Measurements from ENCODE around the gene C1QTNF2. TPM values are rescaled to one million over a fixed set of nuclear protein-coding genes. Genes with fewer than 3 reads are reported as not detected.

C1QTNF2 gene, protein sequence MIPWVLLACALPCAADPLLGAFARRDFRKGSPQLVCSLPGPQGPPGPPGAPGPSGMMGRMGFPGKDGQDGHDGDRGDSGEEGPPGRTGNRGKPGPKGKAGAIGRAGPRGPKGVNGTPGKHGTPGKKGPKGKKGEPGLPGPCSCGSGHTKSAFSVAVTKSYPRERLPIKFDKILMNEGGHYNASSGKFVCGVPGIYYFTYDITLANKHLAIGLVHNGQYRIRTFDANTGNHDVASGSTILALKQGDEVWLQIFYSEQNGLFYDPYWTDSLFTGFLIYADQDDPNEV
- total RNA-seq (2.8 TPM), polyA plus RNA-seq (ENCODE audit: insufficient read depth, low read depth, low replicate concordance) (1.4 TPM)
- long read RNA-seq, donor 1, partial matches to known transcripts, result 0 of 2 reads
- long read RNA-seq, donor 1, other reads (novel, unspliced or antisense), result 0 of 2 reads
- long read RNA-seq, donor 2, partial matches to known transcripts, result 0 of 1 reads
- long read RNA-seq, donor 2, other reads (novel, unspliced or antisense), result 0 of 1 reads
- long read RNA-seq, donor 3, partial matches to known transcripts, result 0 of 1 reads
- long read RNA-seq, donor 3, other reads (novel, unspliced or antisense), result 0 of 1 reads
- long read RNA-seq, donor 4, partial matches to known transcripts, result 0 of 1 reads
- long read RNA-seq, donor 4, other reads (novel, unspliced or antisense), result 0 of 1 reads
- long read RNA-seq, donor 5, result 0 reads
- long read RNA-seq, donor 6, partial matches to known transcripts, result 0 of 2 reads
- long read RNA-seq, donor 6, other reads (novel, unspliced or antisense), result 0 of 2 reads
- long read RNA-seq, donor 7, partial matches to known transcripts, result 0 of 5 reads
- long read RNA-seq, donor 7, other reads (novel, unspliced or antisense), result 1 of 5 reads
- long read RNA-seq, donor 8, partial matches to known transcripts, result 0 of 1 reads
- long read RNA-seq, donor 8, other reads (novel, unspliced or antisense), result 0 of 1 reads
- long read RNA-seq, donor 9, result 0 reads
- long read RNA-seq, donor 10, partial matches to known transcripts, result 0 of 1 reads
- long read RNA-seq, donor 10, other reads (novel, unspliced or antisense), result 0 of 1 reads

DNA sequence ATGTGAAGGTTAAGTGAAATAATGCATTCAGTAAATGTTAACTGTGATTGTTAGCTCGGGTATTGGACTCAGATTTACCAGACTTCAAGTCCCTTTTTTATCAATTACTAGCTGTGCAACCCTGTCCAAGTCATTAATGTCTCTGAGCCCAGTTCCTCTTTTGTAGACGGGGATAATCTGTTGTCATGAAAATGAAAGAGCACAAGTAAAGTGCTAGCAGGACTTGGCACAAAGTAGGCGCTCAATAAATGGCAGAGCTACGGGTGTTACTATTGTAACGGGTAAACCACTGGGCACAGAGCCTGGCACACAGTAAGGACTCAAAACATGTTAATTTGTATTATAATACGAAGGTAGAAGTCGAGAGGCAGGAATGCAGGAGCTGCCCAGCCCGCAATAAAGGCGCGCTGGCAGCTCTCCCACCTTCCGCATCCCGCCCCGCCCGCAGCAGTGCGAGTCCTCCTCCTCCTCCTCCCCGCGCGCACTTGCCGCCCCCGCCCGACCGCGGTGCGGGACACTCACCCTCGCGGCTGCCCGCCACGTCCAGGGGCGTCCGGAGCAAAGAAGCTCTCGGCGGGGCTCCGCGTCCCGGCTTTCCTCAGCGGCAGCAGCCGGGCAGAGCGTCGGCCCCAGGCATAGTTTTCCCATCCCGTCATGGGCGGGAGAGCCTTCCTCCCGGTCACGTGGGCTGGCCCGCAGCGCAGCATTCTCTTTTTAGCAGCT, at the start of gene C1QTNF2:
Gene C1QTNF2 (minus strand): TSS at position 637 of the 723 bp plus-strand sequence. CDS start 15,615 bp downstream, outside the sequence.
- Histone ChIP-seq H3K27ac (ENCODE audit: low read depth in 2 of 2, low read length in 2 of 2) (no peak within 1 kb of the TSS), H3K4me3 (ENCODE audit: low read length in 3 of 3) (peak within 1 kb of the TSS; percentile 25 to 50 (median 34)), H3K27me3 (ENCODE audit: control insufficient read depth, insufficient read depth, low read length) (peaks cover 2% of the 10 kb centered on the region), H3K9ac (ENCODE audit: low read length in 3 of 3) (peak within 1 kb of the TSS in 1 of 3 donors; percentile 15), H3K4me1 (ENCODE audit: control insufficient read depth in 2 of 3, insufficient read depth in 2 of 3, low read depth in 1 of 3, low read length in 3 of 3) (no peaks in the 10 kb centered on the region), H3K36me3 (ENCODE audit: control insufficient read depth in 2 of 3, insufficient read depth in 3 of 3, low read length in 3 of 3) (no peaks in the 10 kb centered on the region), H3K9me3 (ENCODE audit: control insufficient read depth in 2 of 3, insufficient read depth in 1 of 3, low read length in 3 of 3) (no peaks in the 10 kb centered on the region)
- TF ChIP-seq, protein P1, sequence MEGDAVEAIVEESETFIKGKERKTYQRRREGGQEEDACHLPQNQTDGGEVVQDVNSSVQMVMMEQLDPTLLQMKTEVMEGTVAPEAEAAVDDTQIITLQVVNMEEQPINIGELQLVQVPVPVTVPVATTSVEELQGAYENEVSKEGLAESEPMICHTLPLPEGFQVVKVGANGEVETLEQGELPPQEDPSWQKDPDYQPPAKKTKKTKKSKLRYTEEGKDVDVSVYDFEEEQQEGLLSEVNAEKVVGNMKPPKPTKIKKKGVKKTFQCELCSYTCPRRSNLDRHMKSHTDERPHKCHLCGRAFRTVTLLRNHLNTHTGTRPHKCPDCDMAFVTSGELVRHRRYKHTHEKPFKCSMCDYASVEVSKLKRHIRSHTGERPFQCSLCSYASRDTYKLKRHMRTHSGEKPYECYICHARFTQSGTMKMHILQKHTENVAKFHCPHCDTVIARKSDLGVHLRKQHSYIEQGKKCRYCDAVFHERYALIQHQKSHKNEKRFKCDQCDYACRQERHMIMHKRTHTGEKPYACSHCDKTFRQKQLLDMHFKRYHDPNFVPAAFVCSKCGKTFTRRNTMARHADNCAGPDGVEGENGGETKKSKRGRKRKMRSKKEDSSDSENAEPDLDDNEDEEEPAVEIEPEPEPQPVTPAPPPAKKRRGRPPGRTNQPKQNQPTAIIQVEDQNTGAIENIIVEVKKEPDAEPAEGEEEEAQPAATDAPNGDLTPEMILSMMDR (IDR thresholded peaks at IDR 0.05; ENCODE audit: borderline replicate concordance, extremely low read depth, insufficient read depth), result no peak
- FAIRE-seq (no peak), DNase-seq (peak; percentile 66 to 88 (median 81))
- intact Hi-C loops (cut with DNase I), result no loop called here

DNA sequence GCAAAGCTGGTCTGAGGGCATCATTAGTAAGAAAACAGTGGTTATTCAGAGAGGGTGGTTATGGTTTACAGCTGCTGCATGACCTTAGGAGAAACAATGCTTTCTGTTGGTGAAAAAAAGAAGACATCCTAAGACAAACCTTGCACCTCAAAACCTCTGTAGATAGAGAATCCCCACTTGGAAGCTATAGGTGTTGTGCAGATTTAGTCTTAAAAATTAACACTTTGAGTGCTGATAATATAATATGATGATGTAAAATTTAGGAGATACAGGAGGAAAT, 49.8 kb upstream of the C1QTNF2 start:
- Histone ChIP-seq H3K36me3 (ENCODE audit: control insufficient read depth in 2 of 3, insufficient read depth in 3 of 3, low read length in 3 of 3) (no peaks in the 10 kb centered on the region), H3K4me3 (ENCODE audit: low read length in 3 of 3) (no peak overlapping the region), H3K27me3 (ENCODE audit: control insufficient read depth, insufficient read depth, low read length) (no peaks in the 10 kb centered on the region), H3K9me3 (ENCODE audit: control insufficient read depth in 2 of 3, insufficient read depth in 1 of 3, low read length in 3 of 3) (no peaks in the 10 kb centered on the region), H3K27ac (ENCODE audit: low read depth in 2 of 2, low read length in 2 of 2) (no peak overlapping the region), H3K9ac (ENCODE audit: low read length in 3 of 3) (no peak overlapping the region), H3K4me1 (ENCODE audit: control insufficient read depth in 2 of 3, insufficient read depth in 2 of 3, low read depth in 1 of 3, low read length in 3 of 3) (peaks cover 0 to 11% (median 9%) of the 10 kb centered on the region in 3 donors)
- intact Hi-C loops (cut with DNase I), result no loop called here
- DNase-seq (no peak), FAIRE-seq (no peak)
- TF ChIP-seq, protein P1 (IDR thresholded peaks at IDR 0.05; ENCODE audit: borderline replicate concordance, extremely low read depth, insufficient read depth), result no peak

DNA sequence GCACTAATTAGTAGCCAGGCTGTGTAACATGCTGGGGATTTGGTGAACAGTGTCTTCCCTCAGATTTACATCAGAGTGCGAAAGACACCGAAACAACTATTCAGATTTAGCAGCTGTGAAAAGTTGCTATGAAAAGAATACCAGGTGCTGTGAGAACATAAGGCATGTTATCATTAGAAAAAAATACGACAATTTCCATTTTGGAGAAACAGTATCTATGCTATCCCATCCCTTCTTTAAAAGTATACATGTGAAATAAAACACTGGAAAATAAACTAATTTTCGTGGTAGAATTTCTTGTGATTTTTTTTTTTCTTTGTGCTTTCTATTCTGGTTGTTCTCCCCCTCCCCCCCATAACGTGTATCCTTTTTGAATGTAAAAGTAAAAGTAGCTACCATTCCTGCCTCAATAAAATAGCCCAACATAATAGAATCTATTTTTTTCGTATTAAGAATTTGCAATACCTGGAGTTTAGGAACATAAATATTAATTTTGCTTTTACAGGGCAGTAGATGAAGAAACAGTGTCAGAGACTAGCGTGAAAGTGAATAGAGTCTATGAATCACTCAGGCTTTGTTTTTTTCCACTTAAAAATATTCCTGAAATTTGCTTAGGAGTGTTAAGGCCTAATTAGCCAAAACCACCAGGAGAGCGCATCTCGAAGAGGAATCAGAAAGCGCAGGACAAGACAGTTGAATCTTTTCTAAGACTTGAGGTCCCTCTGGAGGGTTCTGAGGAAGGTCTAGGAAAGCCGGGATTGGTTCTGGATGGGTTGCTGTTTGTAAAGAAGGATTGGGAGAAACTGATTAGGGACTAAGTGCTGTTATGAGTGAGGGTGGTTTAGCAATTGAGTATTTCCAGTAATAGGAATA, 49.3 kb upstream of the C1QTNF2 start:
- Histone ChIP-seq H3K9ac (ENCODE audit: low read length in 3 of 3) (peak overlapping the region; percentile 86 to 96 (median 92)), H3K4me1 (ENCODE audit: control insufficient read depth in 2 of 3, insufficient read depth in 2 of 3, low read depth in 1 of 3, low read length in 3 of 3) (peaks cover 0 to 11% (median 9%) of the 10 kb centered on the region in 3 donors), H3K36me3 (ENCODE audit: control insufficient read depth in 2 of 3, insufficient read depth in 3 of 3, low read length in 3 of 3) (no peaks in the 10 kb centered on the region), H3K4me3 (ENCODE audit: low read length in 3 of 3) (peak overlapping the region; percentile 96 to 98 (median 96)), H3K9me3 (ENCODE audit: control insufficient read depth in 2 of 3, insufficient read depth in 1 of 3, low read length in 3 of 3) (no peaks in the 10 kb centered on the region), H3K27ac (ENCODE audit: low read depth in 2 of 2, low read length in 2 of 2) (peak overlapping the region; percentile 73 to 94), H3K27me3 (ENCODE audit: control insufficient read depth, insufficient read depth, low read length) (no peaks in the 10 kb centered on the region)
- intact Hi-C loops (cut with DNase I), result no loop called here
- DNase-seq (no peak), FAIRE-seq (no peak)
- TF ChIP-seq, protein P1 (IDR thresholded peaks at IDR 0.05; ENCODE audit: borderline replicate concordance, extremely low read depth, insufficient read depth), result no peak
